ENCODE results near the gene OR4C11.

The OR4C11 gene, protein sequence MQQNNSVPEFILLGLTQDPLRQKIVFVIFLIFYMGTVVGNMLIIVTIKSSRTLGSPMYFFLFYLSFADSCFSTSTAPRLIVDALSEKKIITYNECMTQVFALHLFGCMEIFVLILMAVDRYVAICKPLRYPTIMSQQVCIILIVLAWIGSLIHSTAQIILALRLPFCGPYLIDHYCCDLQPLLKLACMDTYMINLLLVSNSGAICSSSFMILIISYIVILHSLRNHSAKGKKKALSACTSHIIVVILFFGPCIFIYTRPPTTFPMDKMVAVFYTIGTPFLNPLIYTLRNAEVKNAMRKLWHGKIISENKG

GRCh38 chr11:55607545-55607944 lies at the start of gene OR4C11:
Gene OR4C11, minus strand, starts transcription at chr11:55607645. Its CDS starts 3,272 bp downstream, at chr11:55604373.
- no peak for DNase-seq (ENCODE audit: low read depth, low spot score)

DNA sequence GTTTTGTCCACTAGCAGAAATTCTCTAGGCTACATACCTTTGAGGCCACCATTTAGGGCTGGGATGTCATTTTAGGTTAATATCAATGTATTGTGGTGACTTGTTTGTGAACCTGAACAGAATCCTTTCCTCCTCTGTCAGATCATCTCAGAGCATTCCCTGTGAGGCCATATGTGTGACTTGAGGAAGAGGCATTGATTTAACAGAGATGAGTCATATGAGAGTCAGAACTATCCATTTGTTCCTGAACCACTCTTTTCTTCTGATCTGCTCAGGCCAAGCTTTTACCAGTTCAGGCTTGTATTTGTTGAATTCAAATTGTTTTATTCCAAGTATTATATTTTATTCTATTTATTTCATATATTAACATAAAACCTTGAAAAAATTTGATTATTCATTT lies 47.7 kb upstream of the OR4C11 start:
- no peak for DNase-seq (ENCODE audit: low read depth, low spot score)

DNA sequence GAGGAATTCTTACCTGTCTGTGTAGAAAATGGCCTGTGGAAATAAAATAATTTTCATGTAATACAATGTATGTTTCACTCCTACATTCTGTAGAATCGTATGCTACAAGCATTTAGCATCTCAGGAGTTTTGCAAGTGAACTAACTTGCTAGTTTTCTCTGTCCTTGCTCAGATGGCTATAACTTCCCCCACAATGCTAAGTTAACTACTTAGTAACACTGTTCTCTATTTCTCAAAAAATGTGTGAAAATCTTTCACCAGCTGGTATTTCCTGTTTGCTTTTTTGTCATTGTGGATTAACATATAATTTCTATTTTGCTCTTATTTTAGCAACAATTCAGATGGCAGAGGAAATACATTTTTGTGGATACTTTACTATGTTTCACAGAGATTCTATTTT lies 45.1 kb upstream of the OR4C11 start:
- DNase-seq (ENCODE audit: low read depth, low spot score) = no peak

- no peak for DNase-seq (ENCODE audit: low read depth, low spot score)
Observed at GRCh38 chr11:55648027-55648426, 40.6 kb upstream of the OR4C11 start, which contains the start of gene OR4S2. Gene OR4S2, plus strand, starts transcription at chr11:55648327. Its CDS starts 2,577 bp downstream, at chr11:55650904.

DNA sequence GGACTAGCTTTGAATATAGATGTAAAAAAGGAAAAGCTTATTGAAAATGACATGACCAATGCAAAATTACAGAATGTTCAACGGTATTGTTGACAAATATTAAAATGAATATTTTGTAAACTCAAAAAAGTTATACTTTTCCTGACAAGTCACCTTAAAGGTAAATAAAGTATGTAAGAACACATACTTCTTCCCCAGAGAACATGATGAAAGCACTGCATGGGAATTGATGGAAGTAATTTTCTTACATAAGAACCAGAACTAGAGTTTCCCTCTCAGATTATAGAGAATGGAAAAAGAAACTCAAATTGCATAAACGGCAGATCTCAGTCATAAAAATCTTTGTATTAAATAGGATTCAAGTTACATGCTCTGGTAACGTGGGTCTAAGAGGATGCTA lies 27.4 kb upstream of the OR4C11 start, which contains the start of gene OR4P4:
OR4P4 (plus strand) TSS at position 301 of the 400 bp plus-strand sequence.
- no peak for DNase-seq (ENCODE audit: low read depth, low spot score)

DNA sequence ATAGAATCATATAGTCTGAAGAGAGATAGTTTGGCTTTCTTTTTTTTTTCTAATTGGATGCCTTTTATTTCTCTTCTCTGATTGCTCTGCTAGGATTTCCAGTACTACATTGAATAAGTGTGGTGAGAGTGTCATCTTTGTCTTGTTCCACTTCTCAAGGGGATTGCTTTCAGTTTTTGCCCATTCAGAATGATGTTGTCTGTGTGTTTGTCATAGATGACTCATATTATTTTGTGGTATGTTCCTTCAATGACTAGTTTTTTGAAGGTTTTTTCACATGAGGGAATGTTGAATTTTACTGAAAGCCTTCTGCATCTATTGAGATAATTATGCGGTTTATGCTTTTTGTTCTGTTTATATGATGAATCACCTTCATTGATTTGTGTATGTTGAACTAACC lies 17.1 kb upstream of the OR4C11 start:
- DNase-seq (ENCODE audit: low read depth, low spot score) = no peak

DNA sequence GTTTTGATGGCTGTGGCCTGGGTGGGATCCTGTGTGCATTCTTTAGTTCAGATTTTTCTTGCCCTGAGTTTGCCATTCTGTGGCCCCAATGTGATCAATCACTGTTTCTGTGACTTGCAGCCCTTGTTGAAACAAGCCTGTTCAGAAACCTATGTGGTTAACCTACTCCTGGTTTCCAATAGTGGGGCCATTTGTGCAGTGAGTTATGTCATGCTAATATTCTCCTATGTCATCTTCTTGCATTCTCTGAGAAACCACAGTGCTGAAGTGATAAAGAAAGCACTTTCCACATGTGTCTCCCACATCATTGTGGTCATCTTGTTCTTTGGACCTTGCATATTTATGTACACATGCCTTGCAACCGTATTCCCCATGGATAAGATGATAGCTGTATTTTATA lies 34.9 kb downstream of the OR4C11 start:
- no peak for DNase-seq (ENCODE audit: low read depth, low spot score)

DNA sequence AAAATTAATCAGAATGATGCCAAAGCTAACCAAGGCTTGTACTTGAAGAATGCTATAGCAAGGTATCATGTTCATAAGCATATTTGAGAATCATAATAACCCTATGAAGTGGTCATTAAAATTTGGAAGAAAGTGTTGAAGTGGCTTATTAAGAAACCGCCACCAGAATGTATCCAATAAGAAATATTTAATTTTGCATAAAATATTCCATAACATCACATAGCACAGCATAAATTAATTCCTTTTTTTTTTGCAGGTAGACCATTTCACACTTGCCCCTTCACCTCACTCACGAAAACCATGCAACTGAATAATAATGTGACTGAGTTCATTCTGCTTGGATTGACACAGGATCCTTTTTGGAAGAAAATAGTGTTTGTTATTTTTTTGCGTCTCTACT lies 35.6 kb downstream of the OR4C11 start, which contains the start of gene OR4C16:
OR4C16 (plus strand) TSS at position 301 of the 400 bp plus-strand sequence; CDS start at position 301, 0 bp downstream.
- no peak for DNase-seq (ENCODE audit: low read depth, low spot score)

GRCh38 chr11:55554169-55554568 lies 53.3 kb downstream of the OR4C11 start, which contains the start of gene OR4C15:
Gene OR4C15, plus strand, starts transcription at chr11:55554469. Its CDS starts 0 bp downstream, at chr11:55554469.
- DNase-seq (ENCODE audit: low read depth, low spot score) = no peak
